ENCODE data around the gene GZMH. TPM values are rescaled to one million over a fixed set of nuclear protein-coding genes. Genes with fewer than 3 reads are reported as not detected.
"Not testable (repeated sequence)": the region's sequence is repeated elsewhere in the genome, so short reads cannot be mapped to it uniquely, and the experiment has no call there.

GZMH gene
- total RNA-seq: 56.1 TPM

- H3K4me3 ChIP-seq (ENCODE audit: low read length): peak within 1 kb of the TSS; percentile 26
- no peaks in the 10 kb centered on the region for H3K27me3 ChIP-seq (ENCODE audit: insufficient read depth, low read length)
- peaks cover 50% of the 10 kb centered on the region for H3K4me1 ChIP-seq (ENCODE audit: insufficient read depth, low read length)
- H3K9me3 ChIP-seq (ENCODE audit: low read depth, low read length): no peaks in the 10 kb centered on the region
Measured at GRCh38 chr14:24609655-24610344, at the start of gene GZMH. Gene GZMH, minus strand, starts transcription at chr14:24609685. Its CDS starts 72 bp downstream, at chr14:24609613.

- not testable (repeated sequence) for H3K4me1 ChIP-seq (ENCODE audit: insufficient read depth, low read length); H3K9me3 ChIP-seq (ENCODE audit: low read depth, low read length); H3K27me3 ChIP-seq (ENCODE audit: insufficient read depth, low read length); H3K4me3 ChIP-seq (ENCODE audit: low read length)
Measured at GRCh38 chr14:24648361-24648760, 38.9 kb upstream of the GZMH start.

- Histone ChIP-seq H3K4me3 (ENCODE audit: low read length) (no peak overlapping the region), H3K4me1 (ENCODE audit: insufficient read depth, low read length) (no peaks in the 10 kb centered on the region), H3K27me3 (ENCODE audit: insufficient read depth, low read length) (no peaks in the 10 kb centered on the region), H3K9me3 (ENCODE audit: low read depth, low read length) (no peaks in the 10 kb centered on the region)
Measured at GRCh38 chr14:24639905-24640304, 30.4 kb upstream of the GZMH start.

- no peaks in the 10 kb centered on the region for H3K9me3 ChIP-seq (ENCODE audit: low read depth, low read length)
Measured at GRCh38 chr14:24639270-24639669, 29.8 kb upstream of the GZMH start.

GRCh38 chr14:24634158-24634557, 24.7 kb upstream of the GZMH start, which contains the start of gene GZMB:
Gene GZMB, minus strand, starts transcription at chr14:24634190. Its CDS starts 30 bp downstream, at chr14:24634160.
- H3K4me3 ChIP-seq (ENCODE audit: low read length): peak within 1 kb of the TSS; percentile 41
- H3K27me3 ChIP-seq (ENCODE audit: insufficient read depth, low read length): no peaks in the 10 kb centered on the region
- no peaks in the 10 kb centered on the region for H3K9me3 ChIP-seq (ENCODE audit: low read depth, low read length)
- no peaks in the 10 kb centered on the region for H3K4me1 ChIP-seq (ENCODE audit: insufficient read depth, low read length)

More at GRCh38 chr14:24639270-24639669, 29.8 kb upstream of the GZMH start:
- no peaks in the 10 kb centered on the region for H3K27me3 ChIP-seq (ENCODE audit: insufficient read depth, low read length)
- no peak overlapping the region for H3K4me3 ChIP-seq (ENCODE audit: low read length)
- H3K4me1 ChIP-seq (ENCODE audit: insufficient read depth, low read length): no peaks in the 10 kb centered on the region

- Histone ChIP-seq H3K9me3 (ENCODE audit: low read depth, low read length) (no peaks in the 10 kb centered on the region), H3K27me3 (ENCODE audit: insufficient read depth, low read length) (no peaks in the 10 kb centered on the region), H3K4me1 (ENCODE audit: insufficient read depth, low read length) (no peaks in the 10 kb centered on the region), H3K4me3 (ENCODE audit: low read length) (peak overlapping the region; percentile 41)
Measured at GRCh38 chr14:24633353-24633752, 23.9 kb upstream of the GZMH start.

GRCh38 chr14:24632761-24633160, 23.3 kb upstream of the GZMH start:
- Histone ChIP-seq H3K9me3 (ENCODE audit: low read depth, low read length) (no peaks in the 10 kb centered on the region), H3K4me1 (ENCODE audit: insufficient read depth, low read length) (no peaks in the 10 kb centered on the region), H3K4me3 (ENCODE audit: low read length) (peak overlapping the region; percentile 41), H3K27me3 (ENCODE audit: insufficient read depth, low read length) (no peaks in the 10 kb centered on the region)

- no peaks in the 10 kb centered on the region for H3K27me3 ChIP-seq (ENCODE audit: insufficient read depth, low read length)
- H3K9me3 ChIP-seq (ENCODE audit: low read depth, low read length): no peaks in the 10 kb centered on the region
- no peaks in the 10 kb centered on the region for H3K4me1 ChIP-seq (ENCODE audit: insufficient read depth, low read length)
- peak overlapping the region; percentile 41 for H3K4me3 ChIP-seq (ENCODE audit: low read length)
Measured at GRCh38 chr14:24632336-24632735, 22.9 kb upstream of the GZMH start.

GRCh38 chr14:24631749-24632335, 22.4 kb upstream of the GZMH start:
- Histone ChIP-seq H3K4me3 (ENCODE audit: low read length) (peak overlapping the region; percentile 41), H3K4me1 (ENCODE audit: insufficient read depth, low read length) (no peaks in the 10 kb centered on the region), H3K27me3 (ENCODE audit: insufficient read depth, low read length) (no peaks in the 10 kb centered on the region)

GRCh38 chr14:24630872-24631477, 21.5 kb upstream of the GZMH start:
- H3K9me3 ChIP-seq (ENCODE audit: low read depth, low read length): no peaks in the 10 kb centered on the region
- peak overlapping the region; percentile 41 for H3K4me3 ChIP-seq (ENCODE audit: low read length)
- H3K4me1 ChIP-seq (ENCODE audit: insufficient read depth, low read length): no peaks in the 10 kb centered on the region
- H3K27me3 ChIP-seq (ENCODE audit: insufficient read depth, low read length): no peaks in the 10 kb centered on the region

More at GRCh38 chr14:24631749-24632335, 22.4 kb upstream of the GZMH start:
- H3K9me3 ChIP-seq (ENCODE audit: low read depth, low read length): no peaks in the 10 kb centered on the region

GRCh38 chr14:24630087-24630871, 20.8 kb upstream of the GZMH start:
- H3K9me3 ChIP-seq (ENCODE audit: low read depth, low read length): no peaks in the 10 kb centered on the region
- no peaks in the 10 kb centered on the region for H3K4me1 ChIP-seq (ENCODE audit: insufficient read depth, low read length)
- H3K27me3 ChIP-seq (ENCODE audit: insufficient read depth, low read length): no peaks in the 10 kb centered on the region
- H3K4me3 ChIP-seq (ENCODE audit: low read length): no peak overlapping the region

GRCh38 chr14:24629521-24629920, 20.0 kb upstream of the GZMH start:
- Histone ChIP-seq H3K4me1 (ENCODE audit: insufficient read depth, low read length) (no peaks in the 10 kb centered on the region), H3K4me3 (ENCODE audit: low read length) (no peak overlapping the region), H3K9me3 (ENCODE audit: low read depth, low read length) (no peaks in the 10 kb centered on the region), H3K27me3 (ENCODE audit: insufficient read depth, low read length) (no peaks in the 10 kb centered on the region)

- Histone ChIP-seq H3K9me3 (ENCODE audit: low read depth, low read length) (no peaks in the 10 kb centered on the region), H3K27me3 (ENCODE audit: insufficient read depth, low read length) (no peaks in the 10 kb centered on the region), H3K4me3 (ENCODE audit: low read length) (no peak overlapping the region), H3K4me1 (ENCODE audit: insufficient read depth, low read length) (peaks cover 23% of the 10 kb centered on the region)
Measured at GRCh38 chr14:24613747-24614146, 4.3 kb upstream of the GZMH start.

- no peak overlapping the region for H3K4me3 ChIP-seq (ENCODE audit: low read length)
- H3K4me1 ChIP-seq (ENCODE audit: insufficient read depth, low read length): peaks cover 23% of the 10 kb centered on the region
Measured at GRCh38 chr14:24613241-24613640, 3.8 kb upstream of the GZMH start.

GRCh38 chr14:24612196-24612595, 2.7 kb upstream of the GZMH start:
- H3K9me3 ChIP-seq (ENCODE audit: low read depth, low read length): no peaks in the 10 kb centered on the region
- peaks cover 32% of the 10 kb centered on the region for H3K4me1 ChIP-seq (ENCODE audit: insufficient read depth, low read length)
- H3K4me3 ChIP-seq (ENCODE audit: low read length): no peak overlapping the region
- no peaks in the 10 kb centered on the region for H3K27me3 ChIP-seq (ENCODE audit: insufficient read depth, low read length)

More at GRCh38 chr14:24613241-24613640, 3.8 kb upstream of the GZMH start:
- H3K27me3 ChIP-seq (ENCODE audit: insufficient read depth, low read length): no peaks in the 10 kb centered on the region
- no peaks in the 10 kb centered on the region for H3K9me3 ChIP-seq (ENCODE audit: low read depth, low read length)
